ENCODE data around the gene SLC25A52. TPM values are rescaled to one million over a fixed set of nuclear protein-coding genes. Genes with fewer than 3 reads are reported as not detected.

SLC25A52 gene
- total and polyA plus RNA-seq, 9 of the 15 experiments (the other 6 are each of a cell fraction or from before 2014, with no cell fraction given) = not detected

GRCh38 chr18:31710826-31711225 is 49.9 kb downstream of the SLC25A52 start (continued):
- TF ChIP-seq ZNF407 (IDR thresholded peaks at IDR 0.05; ENCODE audit: low read depth) (no peak), SRSF7 (optimal IDR thresholded peaks at IDR 0.05; ENCODE audit: low read depth, low read length) (no peak), RREB1 (CRISPR knock-in tag; IDR thresholded peaks at IDR 0.05) (no peak), HDAC3 (IDR thresholded peaks at IDR 0.05; ENCODE audit: borderline replicate concordance, partially characterized antibody) (no peak), HSF4 (CRISPR knock-in tag; IDR thresholded peaks at IDR 0.05; ENCODE audit: borderline replicate concordance) (no peak), RFX1 (IDR thresholded peaks at IDR 0.05) (no peak)
- TF ChIP-seq, protein P1, sequence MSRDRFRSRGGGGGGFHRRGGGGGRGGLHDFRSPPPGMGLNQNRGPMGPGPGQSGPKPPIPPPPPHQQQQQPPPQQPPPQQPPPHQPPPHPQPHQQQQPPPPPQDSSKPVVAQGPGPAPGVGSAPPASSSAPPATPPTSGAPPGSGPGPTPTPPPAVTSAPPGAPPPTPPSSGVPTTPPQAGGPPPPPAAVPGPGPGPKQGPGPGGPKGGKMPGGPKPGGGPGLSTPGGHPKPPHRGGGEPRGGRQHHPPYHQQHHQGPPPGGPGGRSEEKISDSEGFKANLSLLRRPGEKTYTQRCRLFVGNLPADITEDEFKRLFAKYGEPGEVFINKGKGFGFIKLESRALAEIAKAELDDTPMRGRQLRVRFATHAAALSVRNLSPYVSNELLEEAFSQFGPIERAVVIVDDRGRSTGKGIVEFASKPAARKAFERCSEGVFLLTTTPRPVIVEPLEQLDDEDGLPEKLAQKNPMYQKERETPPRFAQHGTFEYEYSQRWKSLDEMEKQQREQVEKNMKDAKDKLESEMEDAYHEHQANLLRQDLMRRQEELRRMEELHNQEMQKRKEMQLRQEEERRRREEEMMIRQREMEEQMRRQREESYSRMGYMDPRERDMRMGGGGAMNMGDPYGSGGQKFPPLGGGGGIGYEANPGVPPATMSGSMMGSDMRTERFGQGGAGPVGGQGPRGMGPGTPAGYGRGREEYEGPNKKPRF (IDR thresholded peaks at IDR 0.05; ENCODE audit: low read depth, low read length) = no peak
- TF ChIP-seq, protein P2, sequence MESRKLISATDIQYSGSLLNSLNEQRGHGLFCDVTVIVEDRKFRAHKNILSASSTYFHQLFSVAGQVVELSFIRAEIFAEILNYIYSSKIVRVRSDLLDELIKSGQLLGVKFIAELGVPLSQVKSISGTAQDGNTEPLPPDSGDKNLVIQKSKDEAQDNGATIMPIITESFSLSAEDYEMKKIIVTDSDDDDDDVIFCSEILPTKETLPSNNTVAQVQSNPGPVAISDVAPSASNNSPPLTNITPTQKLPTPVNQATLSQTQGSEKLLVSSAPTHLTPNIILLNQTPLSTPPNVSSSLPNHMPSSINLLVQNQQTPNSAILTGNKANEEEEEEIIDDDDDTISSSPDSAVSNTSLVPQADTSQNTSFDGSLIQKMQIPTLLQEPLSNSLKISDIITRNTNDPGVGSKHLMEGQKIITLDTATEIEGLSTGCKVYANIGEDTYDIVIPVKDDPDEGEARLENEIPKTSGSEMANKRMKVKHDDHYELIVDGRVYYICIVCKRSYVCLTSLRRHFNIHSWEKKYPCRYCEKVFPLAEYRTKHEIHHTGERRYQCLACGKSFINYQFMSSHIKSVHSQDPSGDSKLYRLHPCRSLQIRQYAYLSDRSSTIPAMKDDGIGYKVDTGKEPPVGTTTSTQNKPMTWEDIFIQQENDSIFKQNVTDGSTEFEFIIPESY (CRISPR knock-in tag; IDR thresholded peaks at IDR 0.05) = no peak

Data from K562 (cell line).